Measurements from ENCODE around the gene CTCFL.

Gene CTCFL

DNA sequence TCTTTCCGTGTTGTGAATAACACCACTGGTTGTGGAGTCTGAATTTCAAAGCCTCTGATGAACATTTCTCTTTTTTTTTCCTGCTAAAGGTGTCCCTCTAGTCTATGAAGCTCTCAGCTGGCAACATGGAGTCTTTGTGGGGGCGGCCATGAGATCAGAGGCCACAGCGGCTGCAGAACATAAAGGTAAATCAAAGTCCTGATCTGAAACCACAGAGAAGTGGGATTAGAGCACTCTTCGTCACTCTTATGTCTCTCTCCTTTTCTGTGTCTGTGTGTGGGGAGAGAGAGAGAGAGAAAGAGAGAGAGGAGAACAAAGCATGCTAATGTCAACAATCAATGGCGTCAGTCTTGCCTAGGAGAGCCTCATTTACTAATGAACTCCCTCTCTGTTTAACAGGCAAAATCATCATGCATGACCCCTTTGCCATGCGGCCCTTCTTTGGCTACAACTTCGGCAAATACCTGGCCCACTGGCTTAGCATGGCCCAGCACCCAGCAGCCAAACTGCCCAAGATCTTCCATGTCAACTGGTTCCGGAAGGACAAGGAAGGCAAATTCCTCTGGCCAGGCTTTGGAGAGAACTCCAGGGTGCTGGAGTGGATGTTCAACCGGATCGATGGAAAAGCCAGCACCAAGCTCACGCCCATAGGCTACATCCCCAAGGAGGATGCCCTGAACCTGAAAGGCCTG, 40.2 kb upstream of the CTCFL start:
- Histone ChIP-seq H3K27me3 (ENCODE audit: control insufficient read depth, insufficient read depth, low read length) (no peaks in the 10 kb centered on the region), H3K36me3 (ENCODE audit: control insufficient read depth, insufficient read depth, low read length) (no peaks in the 10 kb centered on the region), H3K4me3 (ENCODE audit: low read depth, low read length) (no peak overlapping the region), H3K9me3 (ENCODE audit: control insufficient read depth, insufficient read depth, low read length) (no peaks in the 10 kb centered on the region), H3K9ac (ENCODE audit: low read depth, low read length) (no peak overlapping the region), H3K4me1 (ENCODE audit: control insufficient read depth, insufficient read depth, low read length) (no peaks in the 10 kb centered on the region)

DNA sequence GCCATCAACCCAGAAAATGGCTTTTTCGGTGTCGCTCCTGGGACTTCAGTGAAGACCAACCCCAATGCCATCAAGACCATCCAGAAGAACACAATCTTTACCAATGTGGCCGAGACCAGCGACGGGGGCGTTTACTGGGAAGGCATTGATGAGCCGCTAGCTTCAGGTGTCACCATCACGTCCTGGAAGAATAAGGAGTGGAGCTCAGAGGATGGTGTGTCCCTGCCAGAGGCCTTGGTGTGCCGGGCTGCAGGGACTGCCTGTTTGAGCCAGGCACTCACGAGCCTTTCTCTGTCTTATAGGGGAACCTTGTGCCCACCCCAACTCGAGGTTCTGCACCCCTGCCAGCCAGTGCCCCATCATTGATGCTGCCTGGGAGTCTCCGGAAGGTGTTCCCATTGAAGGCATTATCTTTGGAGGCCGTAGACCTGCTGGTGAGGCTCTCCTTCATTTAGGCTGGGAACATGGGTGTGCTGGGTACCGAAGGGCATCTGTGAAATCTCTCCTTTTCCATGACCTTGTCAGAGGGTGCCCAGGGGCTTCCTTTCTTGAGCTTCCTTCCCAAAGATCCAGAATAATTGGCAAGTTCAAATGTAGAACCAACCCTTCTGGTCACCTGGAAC, 39.4 kb upstream of the CTCFL start:
- Histone ChIP-seq H3K4me3 (ENCODE audit: low read depth, low read length) (no peak overlapping the region), H3K27me3 (ENCODE audit: control insufficient read depth, insufficient read depth, low read length) (no peaks in the 10 kb centered on the region), H3K9ac (ENCODE audit: low read depth, low read length) (no peak overlapping the region), H3K36me3 (ENCODE audit: control insufficient read depth, insufficient read depth, low read length) (no peaks in the 10 kb centered on the region), H3K9me3 (ENCODE audit: control insufficient read depth, insufficient read depth, low read length) (no peaks in the 10 kb centered on the region), H3K4me1 (ENCODE audit: control insufficient read depth, insufficient read depth, low read length) (no peaks in the 10 kb centered on the region)

DNA sequence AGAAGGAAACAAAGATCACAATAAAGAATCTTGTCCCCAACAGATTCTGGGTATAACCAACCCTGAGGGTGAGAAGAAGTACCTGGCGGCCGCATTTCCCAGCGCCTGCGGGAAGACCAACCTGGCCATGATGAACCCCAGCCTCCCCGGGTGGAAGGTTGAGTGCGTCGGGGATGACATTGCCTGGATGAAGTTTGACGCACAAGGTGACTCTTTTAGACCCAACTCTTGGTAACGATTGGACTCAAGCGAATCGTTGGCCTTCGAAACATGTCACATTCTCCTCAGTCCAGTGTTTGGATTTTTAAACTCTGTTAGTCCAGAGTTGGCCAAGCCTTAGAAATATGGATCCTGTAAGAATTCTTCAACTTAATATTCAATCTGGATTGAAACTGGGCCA, 38.6 kb upstream of the CTCFL start:
- Histone ChIP-seq H3K27me3 (ENCODE audit: control insufficient read depth, insufficient read depth, low read length) (no peaks in the 10 kb centered on the region), H3K4me1 (ENCODE audit: control insufficient read depth, insufficient read depth, low read length) (no peaks in the 10 kb centered on the region), H3K36me3 (ENCODE audit: control insufficient read depth, insufficient read depth, low read length) (no peaks in the 10 kb centered on the region), H3K4me3 (ENCODE audit: low read depth, low read length) (no peak overlapping the region), H3K9me3 (ENCODE audit: control insufficient read depth, insufficient read depth, low read length) (no peaks in the 10 kb centered on the region), H3K9ac (ENCODE audit: low read depth, low read length) (no peak overlapping the region)

DNA sequence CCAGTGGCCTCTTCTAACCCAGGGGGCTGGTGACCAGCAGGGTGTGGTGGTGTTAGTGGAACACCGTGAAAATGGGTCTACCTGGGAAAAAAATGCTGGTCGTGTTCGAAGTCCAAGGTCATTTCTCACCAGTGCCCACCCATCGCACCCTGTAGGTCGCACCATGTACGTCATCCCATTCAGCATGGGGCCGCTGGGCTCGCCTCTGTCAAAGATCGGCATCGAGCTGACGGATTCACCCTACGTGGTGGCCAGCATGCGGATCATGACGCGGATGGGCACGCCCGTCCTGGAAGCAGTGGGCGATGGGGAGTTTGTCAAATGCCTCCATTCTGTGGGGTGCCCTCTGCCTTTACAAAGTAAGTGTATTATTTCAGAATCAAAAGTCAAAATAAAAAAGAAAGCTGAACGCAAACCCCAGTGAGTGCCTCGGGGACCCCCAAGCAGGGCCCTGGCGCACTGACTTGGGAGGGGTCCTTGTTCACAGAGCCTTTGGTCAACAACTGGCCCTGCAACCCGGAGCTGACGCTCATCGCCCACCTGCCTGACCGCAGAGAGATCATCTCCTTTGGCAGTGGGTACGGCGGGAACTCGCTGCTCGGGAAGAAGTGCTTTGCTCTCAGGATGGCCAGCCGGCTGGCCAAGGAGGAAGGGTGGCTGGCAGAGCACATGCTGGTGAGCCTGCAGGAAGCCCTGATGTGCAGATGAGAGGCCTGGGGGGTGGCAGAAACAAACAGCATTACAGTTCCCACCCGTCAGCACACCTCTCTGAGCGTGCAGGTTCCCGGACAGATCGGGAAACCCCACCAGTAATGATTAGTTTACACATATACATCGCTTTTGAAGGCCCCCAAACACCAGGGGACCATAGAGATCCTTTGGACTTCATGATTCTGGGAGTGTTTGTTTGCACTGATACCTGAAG, 37.9 kb upstream of the CTCFL start:
- Histone ChIP-seq H3K4me3 (ENCODE audit: low read depth, low read length) (no peak overlapping the region), H3K9me3 (ENCODE audit: control insufficient read depth, insufficient read depth, low read length) (no peaks in the 10 kb centered on the region), H3K27me3 (ENCODE audit: control insufficient read depth, insufficient read depth, low read length) (no peaks in the 10 kb centered on the region), H3K4me1 (ENCODE audit: control insufficient read depth, insufficient read depth, low read length) (no peaks in the 10 kb centered on the region), H3K9ac (ENCODE audit: low read depth, low read length) (no peak overlapping the region), H3K36me3 (ENCODE audit: control insufficient read depth, insufficient read depth, low read length) (no peaks in the 10 kb centered on the region)

DNA sequence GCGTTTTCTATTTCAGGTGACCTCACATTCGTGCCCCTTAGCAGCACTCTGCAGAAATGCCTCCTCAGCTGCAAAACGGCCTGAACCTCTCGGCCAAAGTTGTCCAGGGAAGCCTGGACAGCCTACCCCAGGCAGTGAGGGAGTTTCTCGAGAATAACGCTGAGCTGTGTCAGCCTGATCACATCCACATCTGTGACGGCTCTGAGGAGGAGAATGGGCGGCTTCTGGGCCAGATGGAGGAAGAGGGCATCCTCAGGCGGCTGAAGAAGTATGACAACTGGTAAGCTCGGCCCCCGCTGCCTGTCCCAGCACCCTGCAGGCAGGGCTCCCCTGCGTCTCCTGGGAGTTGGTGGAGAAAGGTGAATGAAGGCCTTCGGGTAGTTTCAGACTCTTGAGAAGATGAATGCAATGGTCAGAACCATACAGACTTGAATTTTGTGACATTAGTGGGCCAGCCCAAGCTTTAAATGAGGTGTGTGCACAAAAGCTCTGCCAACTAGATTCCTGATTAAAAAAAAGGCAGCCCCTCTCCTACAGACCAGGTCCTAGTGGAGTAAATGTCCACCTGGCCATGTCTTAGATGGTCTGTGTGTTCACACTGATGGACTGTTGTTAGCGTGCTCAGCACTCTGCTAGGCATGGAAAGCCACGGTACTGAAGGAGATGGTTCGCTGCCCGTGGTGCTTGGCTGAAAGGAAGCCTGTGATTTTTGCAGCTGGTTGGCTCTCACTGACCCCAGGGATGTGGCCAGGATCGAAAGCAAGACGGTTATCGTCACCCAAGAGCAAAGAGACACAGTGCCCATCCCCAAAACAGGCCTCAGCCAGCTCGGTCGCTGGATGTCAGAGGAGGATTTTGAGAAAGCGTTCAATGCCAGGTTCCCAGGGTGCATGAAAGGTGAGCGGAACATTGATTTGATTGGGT, 36.7 kb upstream of the CTCFL start:
- Histone ChIP-seq H3K36me3 (ENCODE audit: control insufficient read depth, insufficient read depth, low read length) (no peaks in the 10 kb centered on the region), H3K9me3 (ENCODE audit: control insufficient read depth, insufficient read depth, low read length) (no peaks in the 10 kb centered on the region), H3K4me1 (ENCODE audit: control insufficient read depth, insufficient read depth, low read length) (no peaks in the 10 kb centered on the region), H3K4me3 (ENCODE audit: low read depth, low read length) (no peak overlapping the region), H3K27me3 (ENCODE audit: control insufficient read depth, insufficient read depth, low read length) (no peaks in the 10 kb centered on the region), H3K9ac (ENCODE audit: low read depth, low read length) (no peak overlapping the region)

DNA sequence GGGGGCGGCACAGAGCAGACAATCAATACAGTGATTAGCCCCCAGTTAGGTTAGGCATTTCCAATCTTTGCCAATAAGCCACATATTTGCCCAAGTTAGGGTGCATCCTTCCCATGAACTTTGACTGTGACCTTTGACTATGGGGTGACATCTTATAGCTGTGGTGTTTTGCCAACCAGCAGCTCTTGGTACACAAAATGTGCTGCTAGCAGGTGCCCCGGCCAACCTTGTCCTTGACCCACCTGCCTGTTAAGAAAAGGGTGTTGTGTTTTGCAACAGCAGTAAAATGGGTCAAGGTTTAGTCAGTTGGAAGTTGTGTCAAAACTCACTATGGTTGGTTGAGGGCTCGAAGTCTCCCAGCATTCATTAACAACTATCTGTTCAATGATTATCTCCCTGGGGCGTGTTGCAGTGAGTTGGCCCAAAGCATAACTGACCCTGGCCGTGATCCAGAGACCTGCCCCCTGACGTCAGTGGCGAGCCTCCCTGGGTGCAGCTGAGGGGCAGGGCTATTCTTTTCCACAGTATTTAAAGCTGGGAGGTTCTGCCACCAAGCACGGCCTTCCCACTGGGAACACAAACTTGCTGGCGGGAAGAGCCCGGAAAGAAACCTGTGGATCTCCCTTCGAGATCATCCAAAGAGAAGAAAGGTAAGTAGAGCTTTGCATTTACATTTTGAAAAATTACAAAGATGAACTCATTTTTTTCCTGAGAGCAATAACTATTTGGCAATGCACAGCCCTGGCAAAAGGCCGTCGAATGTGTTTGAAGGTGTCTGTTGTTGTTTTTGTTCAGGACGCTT, 35.8 kb upstream of the CTCFL start, which contains the start of gene PCK1:
PCK1 (plus strand) TSS at position 557 of the 802 bp plus-strand sequence. CDS start 302 bp downstream, outside the sequence.
- Histone ChIP-seq H3K27me3 (ENCODE audit: control insufficient read depth, insufficient read depth, low read length) (no peaks in the 10 kb centered on the region), H3K4me1 (ENCODE audit: control insufficient read depth, insufficient read depth, low read length) (no peaks in the 10 kb centered on the region), H3K4me3 (ENCODE audit: low read depth, low read length) (no peak within 1 kb of the TSS), H3K36me3 (ENCODE audit: control insufficient read depth, insufficient read depth, low read length) (no peaks in the 10 kb centered on the region), H3K9me3 (ENCODE audit: control insufficient read depth, insufficient read depth, low read length) (no peaks in the 10 kb centered on the region), H3K9ac (ENCODE audit: low read depth, low read length) (no peak within 1 kb of the TSS)

DNA sequence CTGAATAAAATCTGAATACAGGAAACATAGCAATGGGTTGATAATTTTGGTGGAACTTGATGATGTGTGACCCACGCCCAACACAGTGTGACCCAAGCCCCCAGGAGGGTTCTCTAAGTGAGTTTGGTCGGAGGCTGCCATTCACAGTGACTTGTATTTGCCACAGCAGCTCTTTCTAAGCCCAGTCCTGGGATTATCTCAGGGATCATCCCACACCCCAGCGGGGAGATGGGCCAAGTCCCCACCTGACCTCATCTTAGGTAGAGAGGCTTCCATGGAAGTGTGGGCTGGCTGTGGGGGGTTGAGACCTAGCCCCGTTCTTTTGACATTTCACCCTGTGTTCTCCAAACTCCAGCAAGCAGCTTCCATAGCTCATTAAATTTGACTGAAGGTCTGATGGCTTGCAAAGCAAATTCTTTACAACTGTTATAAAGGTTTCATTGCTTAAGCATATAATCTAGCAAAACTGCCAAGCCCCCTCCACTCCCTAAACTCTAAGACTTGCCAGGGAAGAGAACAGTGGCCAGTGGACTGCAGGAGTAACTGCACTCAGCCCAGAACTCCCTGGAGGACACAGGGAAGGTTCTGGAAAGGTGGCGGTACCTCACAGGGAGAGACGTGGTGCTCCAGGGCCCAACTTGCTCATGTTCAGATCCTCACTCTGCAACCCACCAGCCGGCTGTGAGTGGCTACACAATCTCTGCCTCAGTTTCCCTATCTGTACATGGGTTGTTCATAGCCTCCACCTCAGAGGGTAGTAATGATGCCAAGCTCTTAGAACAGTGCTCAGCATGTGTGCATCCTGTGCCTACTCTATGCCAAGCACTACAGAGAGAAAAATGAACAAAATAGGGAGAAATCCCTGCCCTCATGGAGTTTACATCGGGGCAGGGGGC, 35.0 kb upstream of the CTCFL start:
- Histone ChIP-seq H3K27me3 (ENCODE audit: control insufficient read depth, insufficient read depth, low read length) (no peaks in the 10 kb centered on the region), H3K9me3 (ENCODE audit: control insufficient read depth, insufficient read depth, low read length) (no peaks in the 10 kb centered on the region), H3K9ac (ENCODE audit: low read depth, low read length) (no peak overlapping the region), H3K4me1 (ENCODE audit: control insufficient read depth, insufficient read depth, low read length) (no peaks in the 10 kb centered on the region), H3K36me3 (ENCODE audit: control insufficient read depth, insufficient read depth, low read length) (no peaks in the 10 kb centered on the region), H3K4me3 (ENCODE audit: low read depth, low read length) (no peak overlapping the region)

DNA sequence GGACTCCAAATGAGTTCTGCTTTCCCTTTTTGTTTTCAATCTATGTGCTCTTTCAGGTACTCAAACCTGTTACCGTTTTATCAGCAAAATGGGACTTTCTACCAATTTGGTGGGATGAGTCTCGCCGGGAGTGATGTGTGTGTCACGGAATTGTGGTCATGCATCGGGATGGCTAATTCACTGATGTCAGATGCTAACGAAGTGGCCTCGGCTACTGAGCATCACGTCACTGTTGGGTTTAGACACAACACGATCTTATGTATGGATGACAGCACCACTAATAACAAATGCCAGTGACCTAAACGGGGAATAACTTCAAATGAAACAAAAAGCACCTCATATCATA, 34.3 kb upstream of the CTCFL start:
- H3K36me3 ChIP-seq (ENCODE audit: control insufficient read depth, insufficient read depth, low read length), result no peaks in the 10 kb centered on the region
- H3K4me3 ChIP-seq (ENCODE audit: low read depth, low read length), result no peak overlapping the region
- H3K9me3 ChIP-seq (ENCODE audit: control insufficient read depth, insufficient read depth, low read length), result no peaks in the 10 kb centered on the region
- no peaks in the 10 kb centered on the region for H3K4me1 ChIP-seq (ENCODE audit: control insufficient read depth, insufficient read depth, low read length)
- no peaks in the 10 kb centered on the region for H3K27me3 ChIP-seq (ENCODE audit: control insufficient read depth, insufficient read depth, low read length)
- no peak overlapping the region for H3K9ac ChIP-seq (ENCODE audit: low read depth, low read length)

DNA sequence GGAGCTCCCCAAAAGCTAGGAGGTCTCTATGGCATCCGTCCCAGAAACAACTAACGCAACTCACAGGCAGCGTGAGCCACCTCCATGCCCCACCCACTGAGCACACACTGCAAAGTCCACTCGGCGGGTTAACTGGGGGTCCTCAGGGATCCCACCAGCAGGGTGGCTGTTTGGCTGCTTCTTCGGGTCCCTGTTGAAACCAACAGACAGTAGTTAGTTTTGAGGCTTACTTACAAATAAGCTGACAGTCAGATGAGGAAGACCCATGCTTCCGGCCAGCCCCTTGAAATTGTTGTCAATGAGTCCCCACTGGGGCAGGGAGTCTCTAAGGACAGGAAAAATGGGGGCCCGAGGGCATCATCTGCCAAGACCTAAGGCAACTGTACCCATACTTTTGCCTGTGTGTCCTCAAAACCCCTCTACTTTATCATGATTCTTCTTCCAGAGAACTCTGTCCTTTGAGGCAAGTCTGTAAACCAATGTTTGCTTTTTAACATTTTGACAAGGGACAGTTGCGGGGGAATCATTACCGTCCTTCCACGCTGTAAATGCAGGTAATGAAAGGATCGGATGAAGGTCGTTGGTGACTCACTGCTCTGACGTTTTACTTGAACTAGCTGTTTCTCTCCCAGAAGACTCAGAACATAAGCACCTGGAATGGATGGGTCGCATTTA, 33.8 kb upstream of the CTCFL start:
- H3K36me3 ChIP-seq (ENCODE audit: control insufficient read depth, insufficient read depth, low read length), result no peaks in the 10 kb centered on the region
- H3K9me3 ChIP-seq (ENCODE audit: control insufficient read depth, insufficient read depth, low read length), result no peaks in the 10 kb centered on the region
- no peaks in the 10 kb centered on the region for H3K27me3 ChIP-seq (ENCODE audit: control insufficient read depth, insufficient read depth, low read length)
- no peak overlapping the region for H3K9ac ChIP-seq (ENCODE audit: low read depth, low read length)
- no peak overlapping the region for H3K4me3 ChIP-seq (ENCODE audit: low read depth, low read length)
- no peaks in the 10 kb centered on the region for H3K4me1 ChIP-seq (ENCODE audit: control insufficient read depth, insufficient read depth, low read length)
